ENCODE results near the gene LTBP2.

Gene LTBP2

DNA sequence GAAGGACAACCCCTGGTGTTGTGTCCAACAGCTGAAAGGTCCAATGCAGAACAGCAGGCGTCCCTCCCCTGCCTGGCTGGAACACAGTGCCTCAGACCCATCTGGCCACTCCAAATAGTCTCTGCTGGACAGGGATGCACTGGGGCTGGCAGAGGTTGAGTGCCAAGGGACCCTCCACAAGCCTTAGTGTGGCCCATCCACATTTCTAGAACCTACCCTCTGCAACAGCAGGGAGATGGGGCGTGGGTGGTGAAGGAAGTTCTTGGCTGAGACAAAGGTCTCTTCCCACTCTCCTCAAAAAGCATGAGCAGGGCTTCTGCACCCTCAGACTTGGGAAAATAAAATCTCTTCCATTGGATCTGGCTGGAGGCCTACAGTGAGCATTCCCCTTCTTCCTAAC, 36.5 kb downstream of the LTBP2 start:
- Mint-ChIP-seq H3K4me3 (no peak overlapping the region), H3K27ac (peak overlapping the region in 1 of 3 experiments; percentile 98), H3K9me3 (no peaks in the 10 kb centered on the region), H3K27me3 (ENCODE audit: low read depth) (peaks cover 5% of the 10 kb centered on the region), H3K4me1 (peaks cover 67% of the 10 kb centered on the region), H3K36me3 (ENCODE audit: low read depth) (no peaks in the 10 kb centered on the region)
- TF ChIP-seq, protein P1, sequence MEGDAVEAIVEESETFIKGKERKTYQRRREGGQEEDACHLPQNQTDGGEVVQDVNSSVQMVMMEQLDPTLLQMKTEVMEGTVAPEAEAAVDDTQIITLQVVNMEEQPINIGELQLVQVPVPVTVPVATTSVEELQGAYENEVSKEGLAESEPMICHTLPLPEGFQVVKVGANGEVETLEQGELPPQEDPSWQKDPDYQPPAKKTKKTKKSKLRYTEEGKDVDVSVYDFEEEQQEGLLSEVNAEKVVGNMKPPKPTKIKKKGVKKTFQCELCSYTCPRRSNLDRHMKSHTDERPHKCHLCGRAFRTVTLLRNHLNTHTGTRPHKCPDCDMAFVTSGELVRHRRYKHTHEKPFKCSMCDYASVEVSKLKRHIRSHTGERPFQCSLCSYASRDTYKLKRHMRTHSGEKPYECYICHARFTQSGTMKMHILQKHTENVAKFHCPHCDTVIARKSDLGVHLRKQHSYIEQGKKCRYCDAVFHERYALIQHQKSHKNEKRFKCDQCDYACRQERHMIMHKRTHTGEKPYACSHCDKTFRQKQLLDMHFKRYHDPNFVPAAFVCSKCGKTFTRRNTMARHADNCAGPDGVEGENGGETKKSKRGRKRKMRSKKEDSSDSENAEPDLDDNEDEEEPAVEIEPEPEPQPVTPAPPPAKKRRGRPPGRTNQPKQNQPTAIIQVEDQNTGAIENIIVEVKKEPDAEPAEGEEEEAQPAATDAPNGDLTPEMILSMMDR (IDR thresholded peaks at IDR 0.05; ENCODE audit: unreplicated experiment in 3 of 3), result no peak

- no peaks in the 10 kb centered on the region for H3K9me3 Mint-ChIP-seq
- H3K4me1 Mint-ChIP-seq, result peaks cover 67% of the 10 kb centered on the region
- peaks cover 5% of the 10 kb centered on the region for H3K27me3 Mint-ChIP-seq (ENCODE audit: low read depth)
- peak overlapping the region in 2 of 3 experiments; percentile 41 to 98 for H3K27ac Mint-ChIP-seq
- TF ChIP-seq, protein P1 (IDR thresholded peaks at IDR 0.05; ENCODE audit: unreplicated experiment in 3 of 3), result no peak
- H3K36me3 Mint-ChIP-seq (ENCODE audit: low read depth), result no peaks in the 10 kb centered on the region
- no peak overlapping the region for H3K4me3 Mint-ChIP-seq
Measured at GRCh38 chr14:74574706-74575105, 37.3 kb downstream of the LTBP2 start.

DNA sequence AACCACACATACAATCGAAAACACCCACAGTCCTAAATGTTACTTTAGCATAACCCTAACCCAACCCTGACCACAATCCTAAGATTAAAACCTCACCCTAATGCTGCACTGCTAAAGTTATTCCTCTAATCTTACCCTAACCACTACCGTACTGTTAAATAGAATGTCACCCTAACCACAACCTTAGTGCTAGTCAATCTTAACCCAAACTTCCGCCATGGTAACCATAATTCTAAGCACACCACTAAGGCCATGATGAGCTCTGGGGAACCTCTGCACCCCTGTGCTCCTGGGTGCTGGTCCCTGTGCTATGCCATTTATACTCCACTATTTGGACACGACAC, 38.0 kb downstream of the LTBP2 start:
- Mint-ChIP-seq H3K27me3 (ENCODE audit: low read depth) (peaks cover 5% of the 10 kb centered on the region), H3K4me1 (peaks cover 70% of the 10 kb centered on the region), H3K9me3 (no peaks in the 10 kb centered on the region), H3K27ac (peak overlapping the region; percentile 96 to 99 (median 98)), H3K4me3 (peak overlapping the region in 1 of 3 experiments; percentile 11), H3K36me3 (ENCODE audit: low read depth) (no peaks in the 10 kb centered on the region)
- TF ChIP-seq, protein P1 (IDR thresholded peaks at IDR 0.05; ENCODE audit: unreplicated experiment in 3 of 3), result no peak

GRCh38 chr14:74573421-74574089, 38.5 kb downstream of the LTBP2 start:
- Mint-ChIP-seq H3K9me3 (no peaks in the 10 kb centered on the region), H3K4me1 (peaks cover 75% of the 10 kb centered on the region), H3K36me3 (ENCODE audit: low read depth) (no peaks in the 10 kb centered on the region), H3K27ac (peak overlapping the region; percentile 96 to 99 (median 98)), H3K27me3 (ENCODE audit: low read depth) (peaks cover 5% of the 10 kb centered on the region), H3K4me3 (peak overlapping the region in 2 of 3 experiments; percentile 0 to 12)
- TF ChIP-seq, protein P1 (IDR thresholded peaks at IDR 0.05; ENCODE audit: unreplicated experiment in 3 of 3), result peak in 2 of 3 experiments; percentile 10 to 30

DNA sequence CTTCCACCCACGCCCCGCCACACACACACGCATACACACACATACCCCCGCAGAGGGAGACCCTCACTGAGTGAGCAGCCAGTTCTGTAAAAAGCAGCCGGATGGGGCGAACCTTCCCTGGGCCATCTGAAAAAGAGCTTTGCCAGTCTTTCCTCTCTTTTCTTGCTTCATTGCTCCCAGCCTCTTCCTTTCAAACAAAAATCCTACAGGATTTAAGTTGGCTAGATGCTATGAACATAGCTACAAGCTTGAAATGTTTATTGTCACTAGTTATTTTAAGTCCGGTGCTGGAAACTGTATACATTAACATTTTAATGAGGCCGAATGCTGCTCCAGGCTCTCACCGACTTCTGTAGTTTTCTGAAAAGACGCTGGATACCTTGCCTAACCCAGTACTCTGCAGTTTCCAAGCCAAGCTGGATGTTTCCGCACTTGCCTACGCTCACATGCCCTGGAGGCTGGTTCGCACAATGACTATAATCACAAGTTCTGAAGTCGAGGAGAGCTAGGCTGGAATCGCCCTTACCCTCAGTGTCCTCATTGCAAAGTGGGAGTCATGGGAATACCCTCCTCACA, 39.2 kb downstream of the LTBP2 start:
- peak overlapping the region; percentile 74 to 78 (median 77) for H3K4me3 Mint-ChIP-seq
- H3K36me3 Mint-ChIP-seq (ENCODE audit: low read depth), result no peaks in the 10 kb centered on the region
- TF ChIP-seq, protein P1 (IDR thresholded peaks at IDR 0.05; ENCODE audit: unreplicated experiment in 3 of 3), result no peak
- H3K9me3 Mint-ChIP-seq, result no peaks in the 10 kb centered on the region
- H3K4me1 Mint-ChIP-seq, result peaks cover 83% of the 10 kb centered on the region
- peak overlapping the region; percentile 96 to 99 (median 98) for H3K27ac Mint-ChIP-seq
- H3K27me3 Mint-ChIP-seq (ENCODE audit: low read depth), result peaks cover 9% of the 10 kb centered on the region
